GM23338 (cell line): ENCODE data around the gene CMPK2. TPM values are rescaled to one million over a fixed set of nuclear protein-coding genes. Genes with fewer than 3 reads are reported as not detected.

Experiments used
- ATAC-seq: fragments of 200-7000 bp; cut with Tn5 transposase; 3 replicates; pipeline ENCODE4 v1.9.1; 2020
- DNase-seq: peaks from one replicate; pipeline ENCODE4 v3.0.0-alpha.2; 2015; ENCODE audit warnings: low spot score
- H2AFZ ChIP-seq: fragments of 200-600 bp; sonication (generic); 2 replicates; pipeline ENCODE4 v1.8.0; 2016; ENCODE audit warnings: antibody characterized with exemption, mild to moderate bottlenecking, moderate library complexity
- H3F3A ChIP-seq: fragments of 200-600 bp; sonication (generic); replicated peaks from 2 replicates; pipeline ENCODE4 v1.8.0; 2017; ENCODE audit warnings: antibody characterized with exemption, mixed run types, low read depth
- H3K27ac ChIP-seq: fragments of 200-600 bp; sonication (generic); 2 replicates; pipeline ENCODE4 v1.6.1; 2016; ENCODE audit warnings: low read depth
- H3K27me3 ChIP-seq: fragments of 200-600 bp; sonication (generic); 2 replicates; pipeline ENCODE4 v1.8.0; 2016; ENCODE audit warnings: mild to moderate bottlenecking, mixed run types, moderate library complexity; ENCODE audit not compliant: insufficient read depth
- H3K36me3 ChIP-seq: fragments of 200-600 bp; sonication (generic); 2 replicates; pipeline ENCODE4 v1.8.0; 2016; ENCODE audit warnings: mild to moderate bottlenecking; ENCODE audit not compliant: insufficient read depth
- H3K4me1 ChIP-seq: fragments of 200-600 bp; sonication (generic); 2 replicates; pipeline ENCODE4 v1.8.0; 2016; ENCODE audit warnings: mild to moderate bottlenecking, moderate library complexity; ENCODE audit not compliant: insufficient read depth
- H3K4me2 ChIP-seq: fragments of 200-600 bp; sonication (generic); 2 replicates; pipeline ENCODE4 v1.7.1; 2017; ENCODE audit warnings: mixed run types
- H3K4me3 ChIP-seq: fragments of 200-600 bp; sonication (generic); 2 replicates; pipeline ENCODE4 v1.6.1; 2016; ENCODE audit warnings: mixed run types
- H3K79me2 ChIP-seq: fragments of 200-600 bp; sonication (generic); replicated peaks from 2 replicates; pipeline ENCODE4 v1.8.0; 2017; ENCODE audit warnings: mild to moderate bottlenecking; ENCODE audit not compliant: insufficient read depth
- H3K9me2 ChIP-seq: fragments of 200-600 bp; sonication (generic); 2 replicates; pipeline ENCODE4 v1.8.0; 2017; ENCODE audit not compliant: insufficient read depth
- H4K20me1 ChIP-seq: fragments of 200-600 bp; sonication (generic); replicated peaks from 2 replicates; pipeline ENCODE4 v1.8.0; 2017; ENCODE audit warnings: mild to moderate bottlenecking; ENCODE audit not compliant: insufficient read depth
- H3K27ac Mint-ChIP-seq: 2 replicates; pipeline ENCODE4 v1.8.0; 2020; ENCODE audit warnings: inconsistent platforms, mild to moderate bottlenecking, moderate library complexity, mixed read lengths
- H3K27me3 Mint-ChIP-seq: 3 replicates; pipeline ENCODE4 v1.8.0; 2022; ENCODE audit warnings: low read depth, mild to moderate bottlenecking, moderate library complexity, mixed read lengths, inconsistent platforms; ENCODE audit not compliant: insufficient read depth, poor library complexity
- H3K36me3 Mint-ChIP-seq: 3 replicates; pipeline ENCODE4 v1.8.0; 2021; ENCODE audit warnings: low read depth, mild to moderate bottlenecking, inconsistent platforms, moderate library complexity, mixed read lengths
- H3K4me1 Mint-ChIP-seq: 3 replicates; pipeline ENCODE4 v1.8.0; 2020; ENCODE audit warnings: mild to moderate bottlenecking, inconsistent platforms, mixed read lengths
- H3K4me3 Mint-ChIP-seq: 3 replicates; pipeline ENCODE4 v1.8.0; 2021; ENCODE audit warnings: moderate library complexity, mild to moderate bottlenecking, inconsistent platforms, mixed read lengths
- H3K9me3 Mint-ChIP-seq: 3 replicates; pipeline ENCODE4 v1.8.0; 2020; ENCODE audit warnings: moderate library complexity, mild to moderate bottlenecking, inconsistent platforms, mixed read lengths
- CTCF ChIP-seq, 2 experiments: fragments of 200-600 bp in 1 of 2; sonication (generic) in 1 of 2; conservative IDR thresholded peaks; 2 replicates each; pipeline versions ENCODE4 v1.5.1 to v1.6.1; 2016 to 2017; ENCODE audit warnings: antibody characterized with exemption in 2 of 2, low read depth in 2 of 2, mild to moderate bottlenecking in 2 of 2, moderate library complexity in 1 of 2
- ETS1 ChIP-seq: IDR thresholded peaks from 2 replicates; pipeline ENCODE4 v1.6.1; 2016; ENCODE audit warnings: antibody characterized with exemption
- EZH2phosphoT487 ChIP-seq: fragments of 200-600 bp; sonication (generic); IDR thresholded peaks from one replicate; pipeline ENCODE4 v1.8.1; 2018; ENCODE audit warnings: antibody characterized with exemption; ENCODE audit not compliant: unreplicated experiment
- POLR2AphosphoS5 ChIP-seq: IDR thresholded peaks from 2 replicates; pipeline ENCODE4 v1.6.1; 2016; ENCODE audit warnings: antibody characterized with exemption, low read depth
- STAT1 ChIP-seq: IDR thresholded peaks from one replicate; pipeline ENCODE4 v1.6.1; 2016; ENCODE audit warnings: antibody characterized with exemption; ENCODE audit not compliant: unreplicated experiment
- ZNF114 ChIP-seq: fragments of 250-450 bp; sonication (Bioruptor Pico); IDR thresholded peaks from 2 replicates; pipeline ENCODE4 v1.5.0; 2020; ENCODE audit warnings: mild to moderate bottlenecking, moderate library complexity
- ZNF331 ChIP-seq: fragments of 250-450 bp; sonication (Bioruptor Pico); IDR thresholded peaks from 2 replicates; pipeline ENCODE4 v1.5.0; 2020; ENCODE audit warnings: low read depth, mild to moderate bottlenecking, moderate library complexity
- polyA plus RNA-seq: library from polyadenylated mRNA; unstranded; fragments of >200 nt; fragmentation: Nextera tagmentation; extraction: Ambion mirVana; gene quantifications from 2 replicates; pipeline ENCODE4 v1.2.1, GENCODE V29; 2016
- total RNA-seq: library from RNA; depleted of rRNA; stranded (reverse); fragments of >200 nt; shearing (Covaris generic); gene quantifications from 2 replicates; pipeline ENCODE4 v1.2.3, GENCODE V29; 2014

The CMPK2 gene
- total and polyA plus RNA-seq, 2 experiments from 2014 or later = 0.13 to 0.56 TPM

GRCh38 chr2:6846540-6846939, 19.2 kb downstream of the CMPK2 start (continued):
- no peak for TF ChIP-seq ETS1
- no peak for TF ChIP-seq STAT1
- no peak for TF ChIP-seq ZNF114 (CRISPR knock-in tag)
- no peak for TF ChIP-seq EZH2phosphoT487

- no peaks in the 10 kb centered on the region for H3F3A ChIP-seq
- Mint-ChIP-seq H3K4me1 (no peaks in the 10 kb centered on the region), H3K27ac (no peak overlapping the region), H3K27me3 (no peaks in the 10 kb centered on the region), H3K4me3 (no peak overlapping the region), H3K36me3 (peaks cover 53% of the 10 kb centered on the region), H3K9me3 (peaks cover 90% of the 10 kb centered on the region)
- H4K20me1 ChIP-seq = no peaks in the 10 kb centered on the region
- H3K4me1 ChIP-seq = no peaks in the 10 kb centered on the region
- TF ChIP-seq CTCF (conservative IDR thresholded peaks at IDR 0.05; ENCODE audit: low read depth in 2 of 2) (peak; percentile 36 to 40), ZNF331 (CRISPR knock-in tag) (no peak), POLR2AphosphoS5 (no peak), STAT1 (no peak)
- no peaks in the 10 kb centered on the region for H3K9me2 ChIP-seq
- H3K4me3 ChIP-seq = no peak overlapping the region
- DNase-seq = no peak
- no peaks in the 10 kb centered on the region for H3K27me3 ChIP-seq
- no peak overlapping the region for H3K27ac ChIP-seq
- no peak for ATAC-seq
- no peak overlapping the region for H3K4me2 ChIP-seq
- peaks cover 2% of the 10 kb centered on the region for H3K36me3 ChIP-seq
- H3K79me2 ChIP-seq = no peaks in the 10 kb centered on the region
- no peak overlapping the region for H2AFZ ChIP-seq
Observed at GRCh38 chr2:6845903-6846302, 19.8 kb downstream of the CMPK2 start.

- H3K4me2 ChIP-seq = no peak overlapping the region
- peaks cover 2% of the 10 kb centered on the region; the same call in 1 of the 2 replicates for H3K9me2 ChIP-seq
- H3F3A ChIP-seq = no peaks in the 10 kb centered on the region
- no peaks in the 10 kb centered on the region for H3K4me1 ChIP-seq
- H3K9me3 Mint-ChIP-seq = peaks cover 89% of the 10 kb centered on the region
- DNase-seq = peak; percentile 45
- no peak overlapping the region for H3K4me3 ChIP-seq
- H3K27ac ChIP-seq = no peak overlapping the region
- no peaks in the 10 kb centered on the region for H3K27me3 Mint-ChIP-seq
- ATAC-seq = no peak
- peaks cover 2% of the 10 kb centered on the region for H3K36me3 ChIP-seq
- H3K4me3 Mint-ChIP-seq = no peak overlapping the region
- H3K27me3 ChIP-seq = no peaks in the 10 kb centered on the region
- no peak overlapping the region for H2AFZ ChIP-seq
- H3K36me3 Mint-ChIP-seq = peaks cover 53% of the 10 kb centered on the region
- no peaks in the 10 kb centered on the region for H3K4me1 Mint-ChIP-seq
- no peak overlapping the region for H3K27ac Mint-ChIP-seq
- H4K20me1 ChIP-seq = no peaks in the 10 kb centered on the region
- TF ChIP-seq STAT1 (no peak), ZNF114 (CRISPR knock-in tag) (0 out of 2 replicates have a peak, but pooled peaks have one; percentile 37)
- no peaks in the 10 kb centered on the region for H3K79me2 ChIP-seq
Observed at GRCh38 chr2:6845312-6845711, 20.4 kb downstream of the CMPK2 start.
